ENCODE results near the gene DNM3.

GRCh38 chr1:172457479-172458130 lies 616.3 kb downstream of the DNM3 start:
- no peak for TF ChIP-seq EP300 (IDR thresholded peaks at IDR 0.05; ENCODE audit: borderline replicate concordance)
- no peak for TF ChIP-seq YY1 (IDR thresholded peaks at IDR 0.05; ENCODE audit: low read depth)
- no peak for TF ChIP-seq USF1 (IDR thresholded peaks at IDR 0.05)
- TF ChIP-seq CREB1 (IDR thresholded peaks at IDR 0.05; ENCODE audit: low read depth), result no peak
- TF ChIP-seq RAD21 (IDR thresholded peaks at IDR 0.05; ENCODE audit: low read depth), result no peak
- TF ChIP-seq, protein P1, sequence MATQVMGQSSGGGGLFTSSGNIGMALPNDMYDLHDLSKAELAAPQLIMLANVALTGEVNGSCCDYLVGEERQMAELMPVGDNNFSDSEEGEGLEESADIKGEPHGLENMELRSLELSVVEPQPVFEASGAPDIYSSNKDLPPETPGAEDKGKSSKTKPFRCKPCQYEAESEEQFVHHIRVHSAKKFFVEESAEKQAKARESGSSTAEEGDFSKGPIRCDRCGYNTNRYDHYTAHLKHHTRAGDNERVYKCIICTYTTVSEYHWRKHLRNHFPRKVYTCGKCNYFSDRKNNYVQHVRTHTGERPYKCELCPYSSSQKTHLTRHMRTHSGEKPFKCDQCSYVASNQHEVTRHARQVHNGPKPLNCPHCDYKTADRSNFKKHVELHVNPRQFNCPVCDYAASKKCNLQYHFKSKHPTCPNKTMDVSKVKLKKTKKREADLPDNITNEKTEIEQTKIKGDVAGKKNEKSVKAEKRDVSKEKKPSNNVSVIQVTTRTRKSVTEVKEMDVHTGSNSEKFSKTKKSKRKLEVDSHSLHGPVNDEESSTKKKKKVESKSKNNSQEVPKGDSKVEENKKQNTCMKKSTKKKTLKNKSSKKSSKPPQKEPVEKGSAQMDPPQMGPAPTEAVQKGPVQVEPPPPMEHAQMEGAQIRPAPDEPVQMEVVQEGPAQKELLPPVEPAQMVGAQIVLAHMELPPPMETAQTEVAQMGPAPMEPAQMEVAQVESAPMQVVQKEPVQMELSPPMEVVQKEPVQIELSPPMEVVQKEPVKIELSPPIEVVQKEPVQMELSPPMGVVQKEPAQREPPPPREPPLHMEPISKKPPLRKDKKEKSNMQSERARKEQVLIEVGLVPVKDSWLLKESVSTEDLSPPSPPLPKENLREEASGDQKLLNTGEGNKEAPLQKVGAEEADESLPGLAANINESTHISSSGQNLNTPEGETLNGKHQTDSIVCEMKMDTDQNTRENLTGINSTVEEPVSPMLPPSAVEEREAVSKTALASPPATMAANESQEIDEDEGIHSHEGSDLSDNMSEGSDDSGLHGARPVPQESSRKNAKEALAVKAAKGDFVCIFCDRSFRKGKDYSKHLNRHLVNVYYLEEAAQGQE (IDR thresholded peaks at IDR 0.05; ENCODE audit: low read depth), result no peak
- no peak for TF ChIP-seq ZBTB7A (IDR thresholded peaks at IDR 0.05; ENCODE audit: low read depth)
- no peak for TF ChIP-seq FOXM1 (IDR thresholded peaks at IDR 0.05; ENCODE audit: borderline replicate concordance, low read depth)
- TF ChIP-seq EGR1 (IDR thresholded peaks at IDR 0.05), result no peak
